ENCODE measurements around the gene TMC5.
"Not testable (repeated sequence)": the region's sequence is repeated elsewhere in the genome, so short reads cannot be mapped to it uniquely, and the experiment has no call there.

DNA sequence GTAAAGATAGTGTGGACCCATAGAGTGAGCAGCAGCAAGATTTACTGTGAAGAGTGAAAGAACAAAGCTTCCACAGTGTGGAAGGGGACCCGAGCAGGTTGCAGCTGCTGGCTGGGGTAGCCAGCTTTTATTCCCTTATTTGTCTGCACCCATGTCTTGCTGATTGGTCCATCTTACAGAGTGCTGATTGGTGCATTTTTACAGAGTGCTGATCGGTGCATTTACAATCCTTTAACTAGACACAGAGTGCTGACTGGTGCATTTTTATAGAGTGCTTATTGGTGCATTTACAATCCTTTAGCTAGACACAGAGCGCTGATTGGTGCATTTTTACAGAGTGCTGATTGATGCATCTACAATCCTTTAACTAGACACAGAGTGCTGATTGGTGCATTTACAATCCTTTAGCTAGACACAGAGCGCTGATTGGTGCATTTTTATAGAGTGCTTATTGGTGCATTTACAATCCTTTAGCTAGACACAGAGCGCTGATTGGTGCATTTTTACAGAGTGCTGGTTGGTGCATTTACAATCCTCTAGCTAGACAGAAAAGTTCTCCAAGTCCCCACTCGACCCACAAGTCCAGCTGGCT lies 26.4 kb upstream of the TMC5 start:
- TF ChIP-seq, protein P1, sequence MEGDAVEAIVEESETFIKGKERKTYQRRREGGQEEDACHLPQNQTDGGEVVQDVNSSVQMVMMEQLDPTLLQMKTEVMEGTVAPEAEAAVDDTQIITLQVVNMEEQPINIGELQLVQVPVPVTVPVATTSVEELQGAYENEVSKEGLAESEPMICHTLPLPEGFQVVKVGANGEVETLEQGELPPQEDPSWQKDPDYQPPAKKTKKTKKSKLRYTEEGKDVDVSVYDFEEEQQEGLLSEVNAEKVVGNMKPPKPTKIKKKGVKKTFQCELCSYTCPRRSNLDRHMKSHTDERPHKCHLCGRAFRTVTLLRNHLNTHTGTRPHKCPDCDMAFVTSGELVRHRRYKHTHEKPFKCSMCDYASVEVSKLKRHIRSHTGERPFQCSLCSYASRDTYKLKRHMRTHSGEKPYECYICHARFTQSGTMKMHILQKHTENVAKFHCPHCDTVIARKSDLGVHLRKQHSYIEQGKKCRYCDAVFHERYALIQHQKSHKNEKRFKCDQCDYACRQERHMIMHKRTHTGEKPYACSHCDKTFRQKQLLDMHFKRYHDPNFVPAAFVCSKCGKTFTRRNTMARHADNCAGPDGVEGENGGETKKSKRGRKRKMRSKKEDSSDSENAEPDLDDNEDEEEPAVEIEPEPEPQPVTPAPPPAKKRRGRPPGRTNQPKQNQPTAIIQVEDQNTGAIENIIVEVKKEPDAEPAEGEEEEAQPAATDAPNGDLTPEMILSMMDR (IDR thresholded peaks at IDR 0.05), result not testable (repeated sequence)
- TF ChIP-seq POLR2A, EP300 (IDR thresholded peaks at IDR 0.05): not testable (repeated sequence)

All from tibial nerve (tissue), 4 donors.